Activated T-helper 1 cell treated with anti-CD3 and anti-CD28 coated beads, Interleukin-2, amount 50 U/mL, for 16 hours (primary cell): Measurements from ENCODE around the gene PPP2CA.
A peak's percentile ranks its signal among the peaks of the same experiment; 100 is the strongest.
"Not testable (repeated sequence)": the region's sequence is repeated elsewhere in the genome, so short reads cannot be mapped to it uniquely, and the experiment has no call there.

Source experiments
- DNase-seq, 2 donors: peaks; one replicate each; pipeline ENCODE4 v3.0.0-alpha.2; 2020; ENCODE audit warnings: low read depth in 1 of 2, low spot score in 1 of 2

PPP2CA gene

GRCh38 chr5:134203630-134204029, 22.2 kb downstream of the PPP2CA start:
- no peak for DNase-seq

GRCh38 chr5:134195666-134196065, 30.2 kb downstream of the PPP2CA start:
- DNase-seq, result no peak

- DNase-seq, result no peak
These were observed 36.8 kb downstream of the PPP2CA start for GRCh38 chr5:134189031-134189430.

- DNase-seq, result no peak
These were observed 37.8 kb downstream of the PPP2CA start for GRCh38 chr5:134188092-134188491.

- DNase-seq, result peak; percentile 56 to 59
These were observed 41.4 kb downstream of the PPP2CA start for GRCh38 chr5:134184155-134185135.

- no peak for DNase-seq
These were observed 42.4 kb downstream of the PPP2CA start for GRCh38 chr5:134183481-134183880.

- no peak for DNase-seq
These were observed 47.8 kb downstream of the PPP2CA start for GRCh38 chr5:134178096-134178419.

GRCh38 chr5:134177369-134178095, 48.3 kb downstream of the PPP2CA start:
- no peak for DNase-seq

GRCh38 chr5:134176511-134177368, 49.1 kb downstream of the PPP2CA start, which contains the start of gene SKP1:
SKP1 (minus strand) TSS chr5:134176950; CDS start chr5:134174022, 2,928 bp downstream.
- peak; percentile 71 to 76 for DNase-seq

GRCh38 chr5:134175921-134176510, 49.9 kb downstream of the PPP2CA start:
- DNase-seq, result no peak

GRCh38 chr5:134174841-134175839, 50.7 kb downstream of the PPP2CA start:
- no peak for DNase-seq

- no peak for DNase-seq
These were observed 53.9 kb downstream of the PPP2CA start for GRCh38 chr5:134171972-134172371.

GRCh38 chr5:134162592-134162991, 63.3 kb downstream of the PPP2CA start:
- no peak for DNase-seq

- DNase-seq, result no peak
These were observed 64.1 kb downstream of the PPP2CA start for GRCh38 chr5:134161513-134162395.

- DNase-seq, result no peak
These were observed 72.2 kb downstream of the PPP2CA start for GRCh38 chr5:134153657-134154056.

- DNase-seq, result no peak
These were observed 72.6 kb downstream of the PPP2CA start for GRCh38 chr5:134153241-134153640.

- not testable (repeated sequence) for DNase-seq
These were observed 73.6 kb downstream of the PPP2CA start for GRCh38 chr5:134152173-134152832.

- DNase-seq, result no peak
These were observed 74.2 kb downstream of the PPP2CA start for GRCh38 chr5:134151723-134152122.
